Lung (tissue), 12 donors: Measurements from ENCODE around the gene PDGFD. TPM values are rescaled to one million over a fixed set of nuclear protein-coding genes. Genes with fewer than 3 reads are reported as not detected.

ENCODE experiments used
- ATAC-seq: fragments of 200-7000 bp; cut with Tn5 transposase; one replicate; pipeline ENCODE4 v1.9.1; 2020; ENCODE audit warnings: moderate number of reproducible peaks; ENCODE audit not compliant: insufficient read depth, low FRiP score
- DNase-seq, 3 donors: peaks; one replicate each; pipeline ENCODE4 v3.0.0-alpha.2; 2013 to 2017
- H3K27ac ChIP-seq, 2 donors: one replicate each; pipeline ENCODE4 v1.5.1; 2013; ENCODE audit warnings: mild to moderate bottlenecking in 2 of 2, moderate library complexity in 2 of 2, control low read depth in 1 of 2, inconsistent platforms in 1 of 2, low read depth in 1 of 2, low read length in 1 of 2
- H3K27me3 ChIP-seq, 3 donors: one replicate each; pipeline ENCODE4 v1.5.1; 2013; ENCODE audit warnings: low read length in 2 of 3; ENCODE audit not compliant: control insufficient read depth in 3 of 3, insufficient read depth in 3 of 3
- H3K36me3 ChIP-seq, 4 donors: one replicate each; pipeline ENCODE4 v1.5.1; 2013; ENCODE audit warnings: low read length in 4 of 4, mild to moderate bottlenecking in 1 of 4, moderate library complexity in 1 of 4; ENCODE audit not compliant: control insufficient read depth in 4 of 4, insufficient read depth in 4 of 4
- H3K4me1 ChIP-seq, 5 donors: one replicate each; pipeline ENCODE4 v1.5.1; 2013; ENCODE audit warnings: low read length in 5 of 5, mild to moderate bottlenecking in 2 of 5, moderate library complexity in 1 of 5; ENCODE audit not compliant: control insufficient read depth in 5 of 5, insufficient read depth in 5 of 5
- H3K4me3 ChIP-seq: one replicate; pipeline ENCODE4 v1.5.1; 2013; ENCODE audit warnings: mild to moderate bottlenecking, control low read depth, moderate library complexity
- H3K9ac ChIP-seq, 2 donors: one replicate each; pipeline ENCODE4 v1.5.1; 2013; ENCODE audit warnings: low read length in 2 of 2, control low read depth in 1 of 2; ENCODE audit not compliant: insufficient read depth in 1 of 2
- H3K9me3 ChIP-seq, 4 donors: one replicate each; pipeline ENCODE4 v1.5.1; 2013; ENCODE audit warnings: low read length in 3 of 4, mild to moderate bottlenecking in 1 of 4, moderate library complexity in 1 of 4; ENCODE audit not compliant: control insufficient read depth in 4 of 4, insufficient read depth in 3 of 4
- CTCF ChIP-seq: IDR thresholded peaks from 2 replicates; pipeline ENCODE4 v1.5.1; 2012; ENCODE audit warnings: mild to moderate bottlenecking; ENCODE audit errors: control extremely low read depth, extremely low read depth
- WGBS, 2 donors: extraction: QIAGEN DNeasy Blood & Tissue Kit; methylation state at CpG; one replicate each; pipeline ENCODE4 v1.1.7; 2013; 5-methylcytosine and 5-hydroxymethylcytosine counted together
- polyA plus RNA-seq, 2 donors: library from polyadenylated mRNA; stranded (reverse); fragments of 200-250 nt; gene quantifications; one replicate each; pipeline ENCODE4 v1.2.1, GENCODE V29; 2013
- total RNA-seq, 2 donors: library from RNA; depleted of rRNA in 1 of 2; stranded (reverse); fragments of >200 nt in 1 of 2; gene quantifications; one replicate each; pipeline ENCODE4 v1.2.1, GENCODE V29; 2014 to 2021
- donor health status: control.
- donor health status: control.
- donor health status: Bipolar disorder and iron deficiency.
- donor health status: healthy.
- donor health status: DM: yes; HTN: yes; CAD: no.

The PDGFD gene
- total and polyA plus RNA-seq, 4 donors = 0.71 to 10.6 (median 1.4) TPM

- no peaks in the 10 kb centered on the region for H3K36me3 ChIP-seq
- ATAC-seq = no peak
- 94 to 95% methylated on average over 4 of the region's 4 CpGs for WGBS, 2 donors
- no peaks in the 10 kb centered on the region for H3K27me3 ChIP-seq
- H3K27ac ChIP-seq = no peak overlapping the region
- H3K9me3 ChIP-seq = no peaks in the 10 kb centered on the region
- no peak for DNase-seq
- no peaks in the 10 kb centered on the region for H3K4me1 ChIP-seq
- no peak overlapping the region for H3K9ac ChIP-seq
- no peak overlapping the region for H3K4me3 ChIP-seq
- TF ChIP-seq CTCF = no peak
Observed at GRCh38 chr11:103995896-103996295, 168.1 kb downstream of the PDGFD start.

- 87 to 88% methylated on average over 2 of the region's 2 CpGs for WGBS, 2 donors
Observed at GRCh38 chr11:103994518-103994917, 169.4 kb downstream of the PDGFD start.

GRCh38 chr11:103994094-103994493 is 169.9 kb downstream of the PDGFD start:
- Histone ChIP-seq H3K36me3 (no peaks in the 10 kb centered on the region), H3K4me3 (no peak overlapping the region), H3K9me3 (no peaks in the 10 kb centered on the region), H3K9ac (no peak overlapping the region), H3K4me1 (no peaks in the 10 kb centered on the region), H3K27me3 (no peaks in the 10 kb centered on the region), H3K27ac (no peak overlapping the region)
- WGBS, 2 donors = 97 to 100% methylated on average over 1 of the region's 1 CpG
- ATAC-seq (no peak), DNase-seq (no peak)
- TF ChIP-seq CTCF = no peak

More at GRCh38 chr11:103994518-103994917, 169.4 kb downstream of the PDGFD start:
- H3K4me3 ChIP-seq = no peak overlapping the region
- no peaks in the 10 kb centered on the region for H3K9me3 ChIP-seq
- no peak for ATAC-seq
- H3K27me3 ChIP-seq = no peaks in the 10 kb centered on the region
- no peak overlapping the region for H3K9ac ChIP-seq
- no peak for TF ChIP-seq CTCF
- no peak overlapping the region for H3K27ac ChIP-seq
- H3K4me1 ChIP-seq = no peaks in the 10 kb centered on the region
- H3K36me3 ChIP-seq = no peaks in the 10 kb centered on the region
- DNase-seq = no peak

GRCh38 chr11:103993507-103993906 is 170.4 kb downstream of the PDGFD start:
- no peak for DNase-seq

More at GRCh38 chr11:103993507-103993906, 170.4 kb downstream of the PDGFD start:
- H3K27ac ChIP-seq = no peak overlapping the region
- H3K9ac ChIP-seq = no peak overlapping the region
- H3K36me3 ChIP-seq = no peaks in the 10 kb centered on the region
- no peak for TF ChIP-seq CTCF
- H3K9me3 ChIP-seq = no peaks in the 10 kb centered on the region
- ATAC-seq = no peak
- no peaks in the 10 kb centered on the region for H3K4me1 ChIP-seq
- H3K4me3 ChIP-seq = no peak overlapping the region
- no peaks in the 10 kb centered on the region for H3K27me3 ChIP-seq
